ENCODE data around the gene GPR176. TPM values are rescaled to one million over a fixed set of nuclear protein-coding genes. Genes with fewer than 3 reads are reported as not detected.
"Not testable (repeated sequence)": the region's sequence is repeated elsewhere in the genome, so short reads cannot be mapped to it uniquely, and the experiment has no call there.

GPR176 gene
- total and polyA plus RNA-seq, 9 donors = 0.68 to 8.5 (median 1.8) TPM

- Histone ChIP-seq H3K4me1 (ENCODE audit: insufficient read depth) (no peaks in the 10 kb centered on the region), H3K9me3 (no peaks in the 10 kb centered on the region), H3K27ac (no peak overlapping the region), H3K4me3 (no peak overlapping the region), H3K36me3 (no peaks in the 10 kb centered on the region), H3K27me3 (no peaks in the 10 kb centered on the region)
- intact Hi-C loops (cut with DNase I) = no loop called here
- DNase-seq = no peak
- TF ChIP-seq POLR2A (IDR thresholded peaks at IDR 0.05) (no peak), CTCF (IDR thresholded peaks at IDR 0.05) (no peak), EP300 (IDR thresholded peaks at IDR 0.05) (no peak)
- 88 to 91% (median 88%) methylated on average over 1 of the region's 1 CpG for WGBS, 3 donors
These were observed 105.6 kb downstream of the GPR176 start for GRCh38 chr15:39814489-39814888.

GRCh38 chr15:39812651-39813050 lies 107.4 kb downstream of the GPR176 start:
- H3K36me3 ChIP-seq; H3K9me3 ChIP-seq; H3K4me1 ChIP-seq (ENCODE audit: insufficient read depth); DNase-seq; intact Hi-C loops (cut with DNase I); H3K27ac ChIP-seq; H3K4me3 ChIP-seq; H3K27me3 ChIP-seq: not testable (repeated sequence)
- WGBS, 3 donors = 94 to 98% (median 97%) methylated on average over 3 of the region's 3 CpGs

GRCh38 chr15:39808909-39809308 lies 111.2 kb downstream of the GPR176 start:
- intact Hi-C loops (cut with DNase I) = no loop called here
- DNase-seq = no peak
- Histone ChIP-seq H3K9me3 (no peaks in the 10 kb centered on the region), H3K4me3 (no peak overlapping the region), H3K27ac (no peak overlapping the region), H3K36me3 (no peaks in the 10 kb centered on the region), H3K4me1 (ENCODE audit: insufficient read depth) (no peaks in the 10 kb centered on the region), H3K27me3 (no peaks in the 10 kb centered on the region)
- TF ChIP-seq CTCF (IDR thresholded peaks at IDR 0.05) = no peak
- TF ChIP-seq POLR2A (IDR thresholded peaks at IDR 0.05) = no peak
- TF ChIP-seq EP300 (IDR thresholded peaks at IDR 0.05) = no peak
- WGBS, 3 donors = 50 to 60% (median 51%) methylated on average over 3 of the region's 3 CpGs

- WGBS, 3 donors = 88 to 89% (median 88%) methylated on average over 4 of the region's 4 CpGs
- H3K9me3 ChIP-seq = no peaks in the 10 kb centered on the region
- no peaks in the 10 kb centered on the region for H3K36me3 ChIP-seq
- intact Hi-C loops (cut with DNase I) = no loop called here
- DNase-seq = no peak
- no peak overlapping the region for H3K4me3 ChIP-seq
- H3K4me1 ChIP-seq (ENCODE audit: insufficient read depth) = no peaks in the 10 kb centered on the region
- no peak overlapping the region for H3K27ac ChIP-seq
- TF ChIP-seq CTCF (IDR thresholded peaks at IDR 0.05) (no peak), EP300 (IDR thresholded peaks at IDR 0.05) (no peak), POLR2A (IDR thresholded peaks at IDR 0.05) (no peak)
- no peaks in the 10 kb centered on the region for H3K27me3 ChIP-seq
These were observed 112.3 kb downstream of the GPR176 start for GRCh38 chr15:39807791-39808190.

- no peak for TF ChIP-seq EP300 (IDR thresholded peaks at IDR 0.05)
- no peak for TF ChIP-seq POLR2A (IDR thresholded peaks at IDR 0.05)
- TF ChIP-seq CTCF (IDR thresholded peaks at IDR 0.05) = no peak
- H3K4me3 ChIP-seq = no peak overlapping the region
- no peaks in the 10 kb centered on the region for H3K4me1 ChIP-seq (ENCODE audit: insufficient read depth)
- H3K9me3 ChIP-seq = no peaks in the 10 kb centered on the region
- no peaks in the 10 kb centered on the region for H3K36me3 ChIP-seq
- WGBS, 3 donors = 83 to 87% (median 85%) methylated on average over 2 of the region's 2 CpGs
- DNase-seq = no peak
- no peaks in the 10 kb centered on the region for H3K27me3 ChIP-seq
- intact Hi-C loops (cut with DNase I) = no loop called here
- H3K27ac ChIP-seq = no peak overlapping the region
These were observed 116.0 kb downstream of the GPR176 start for GRCh38 chr15:39804026-39804425.

All from ovary (tissue), 9 donors.